Ascending aorta (tissue), 2 donors: ENCODE results near the gene EP400. TPM values are rescaled to one million over a fixed set of nuclear protein-coding genes. Genes with fewer than 3 reads are reported as not detected.

Experiments
- DNase-seq, 2 donors: peaks; one replicate each; pipeline ENCODE4 v3.0.0-alpha.2; 2019; ENCODE audit warnings: low spot score in 2 of 2
- H3K27ac ChIP-seq, 2 donors: fragments of 200-600 bp; sonication (generic); one replicate each; pipeline ENCODE4 v1.5.1; 2016 to 2017; ENCODE audit warnings: mild to moderate bottlenecking in 1 of 2
- H3K27me3 ChIP-seq: fragments of 200-600 bp; sonication (generic); one replicate; pipeline ENCODE4 v1.5.1; 2017
- H3K36me3 ChIP-seq, 2 donors: fragments of 200-600 bp; sonication (generic); one replicate each; pipeline ENCODE4 v1.5.1; 2016
- H3K4me1 ChIP-seq, 2 donors: fragments of 200-600 bp; sonication (generic); one replicate each; pipeline ENCODE4 v1.5.1; 2016 to 2017; ENCODE audit warnings: mild to moderate bottlenecking in 1 of 2
- H3K4me3 ChIP-seq, 2 donors: fragments of 200-600 bp; sonication (generic); one replicate each; pipeline ENCODE4 v1.5.1; 2016 to 2017; ENCODE audit warnings: mild to moderate bottlenecking in 1 of 2
- H3K9me3 ChIP-seq, 2 donors: fragments of 200-600 bp; sonication (generic); one replicate each; pipeline ENCODE4 v1.5.1; 2016
- CTCF ChIP-seq, 3 experiments: fragments of 200-600 bp in 2 of 3; fragments of 450-650 bp in 1 of 3; sonication (generic) in 2 of 3; IDR thresholded peaks; one replicate each; pipeline ENCODE4 v1.5.1; 2016 to 2019; ENCODE audit warnings: antibody characterized with exemption in 3 of 3, mild to moderate bottlenecking in 1 of 3, moderate library complexity in 1 of 3
- intact Hi-C: fragments of 100-400 bp; cut with DNase I; formaldehyde crosslinking; loops from one replicate; pipeline ENCODE4 v1.15.1; 2023
- total RNA-seq: library from RNA; depleted of rRNA; stranded (reverse); fragments of >200 nt; gene quantifications from one replicate; pipeline ENCODE4 v1.1.0, GENCODE V29; 2016

EP400 gene
- total RNA-seq, 1 donor from 2014 or later = 23.3 TPM

GRCh38 chr12:131911851-131912477 lies 37.8 kb upstream of the EP400 start:
- H3K27me3 ChIP-seq = no peaks in the 10 kb centered on the region
- no peak overlapping the region for H3K4me3 ChIP-seq
- peaks cover 96% of the 10 kb centered on the region in 2 donors for H3K36me3 ChIP-seq
- DNase-seq = no peak
- TF ChIP-seq CTCF (IDR thresholded peaks at IDR 0.05) = no peak
- intact Hi-C loops = loop anchor here (1.0 to 2.0 kb wide), 2 partner anchors 16 to 17 kb away; partner anchors contain the start of gene PUS1
- H3K4me1 ChIP-seq = peaks cover 4 to 10% of the 10 kb centered on the region in 2 donors
- peak overlapping the region; percentile 9 to 66 for H3K27ac ChIP-seq
- H3K9me3 ChIP-seq = no peaks in the 10 kb centered on the region

DNA sequence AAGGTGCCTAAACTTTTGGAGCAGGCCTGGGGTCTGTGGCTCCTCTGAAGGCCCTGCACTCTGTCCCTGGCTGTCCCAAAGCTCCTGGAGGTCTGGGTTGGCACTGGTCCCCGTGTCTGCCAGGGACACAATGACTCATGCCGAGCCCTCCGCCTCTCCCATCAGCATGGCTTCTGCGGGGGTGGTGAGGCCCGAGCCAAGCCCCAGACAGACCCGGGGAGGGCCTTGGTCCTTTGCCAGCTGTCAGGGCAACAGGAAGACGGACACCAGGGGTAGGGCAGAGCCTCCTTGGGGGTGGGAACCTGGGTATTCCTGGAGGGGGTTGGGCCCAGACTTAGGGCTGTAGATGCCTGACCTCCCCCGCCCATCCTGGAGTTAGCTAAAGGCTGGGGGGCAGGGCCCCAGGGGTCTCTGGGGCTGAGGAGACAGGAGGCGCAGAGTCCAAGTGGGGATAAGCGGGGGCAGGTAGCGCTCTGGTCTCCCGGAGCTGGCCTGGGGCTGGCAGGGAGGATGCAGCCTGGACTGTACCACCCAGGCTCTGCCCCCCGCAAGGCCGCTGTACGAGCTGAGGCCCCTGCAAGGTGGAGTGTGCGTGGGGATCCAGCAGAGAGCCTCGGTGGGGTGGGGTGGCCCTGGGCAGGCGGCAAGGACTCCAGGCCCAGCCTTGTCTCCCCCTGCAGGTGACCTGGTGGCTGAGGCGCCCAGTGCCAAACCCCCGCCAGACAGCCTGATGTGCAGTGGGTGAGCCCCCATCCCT lies 37.0 kb upstream of the EP400 start:
- Histone ChIP-seq H3K27ac (peak overlapping the region; percentile 9 to 66), H3K27me3 (no peaks in the 10 kb centered on the region), H3K9me3 (no peaks in the 10 kb centered on the region), H3K36me3 (peaks cover 93 to 94% of the 10 kb centered on the region in 2 donors), H3K4me1 (peaks cover 4 to 10% of the 10 kb centered on the region in 2 donors), H3K4me3 (no peak overlapping the region)
- DNase-seq = peak; percentile 63 to 94
- no peak for TF ChIP-seq CTCF (IDR thresholded peaks at IDR 0.05)
- intact Hi-C loops = loop anchor here (1.0 to 2.0 kb wide), 2 partner anchors 16 kb away; partner anchors contain the start of gene PUS1

DNA sequence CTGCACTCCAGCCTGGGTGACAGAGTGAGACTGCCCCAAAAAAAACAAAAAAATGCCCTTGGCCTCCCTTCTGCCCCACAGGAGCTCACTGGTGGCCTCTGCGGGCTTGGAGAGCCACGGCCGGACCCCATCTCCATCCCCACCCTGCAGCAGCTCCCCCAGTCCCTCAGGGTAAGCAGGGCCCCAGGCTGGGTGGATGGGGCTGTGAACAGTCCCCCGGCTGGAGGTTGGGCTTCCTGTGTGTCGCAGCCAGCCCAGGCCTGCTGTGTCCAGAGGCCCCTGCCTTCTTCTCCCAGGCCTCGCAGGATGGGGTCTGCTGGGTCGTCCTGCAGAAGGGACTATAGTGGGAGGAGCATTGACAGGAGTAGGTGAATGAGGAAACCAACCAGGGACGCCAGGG lies 36.1 kb upstream of the EP400 start:
- DNase-seq = no peak
- no peak overlapping the region for H3K4me3 ChIP-seq
- no peaks in the 10 kb centered on the region for H3K27me3 ChIP-seq
- peaks cover 89 to 93% of the 10 kb centered on the region in 2 donors for H3K36me3 ChIP-seq
- peaks cover 4 to 10% of the 10 kb centered on the region in 2 donors for H3K4me1 ChIP-seq
- H3K27ac ChIP-seq = no peak overlapping the region
- intact Hi-C loops = loop anchor here (2.0 kb wide), 1 partner anchor 15 kb away; the partner anchor contains the start of gene PUS1
- no peak for TF ChIP-seq CTCF (IDR thresholded peaks at IDR 0.05)
- H3K9me3 ChIP-seq = no peaks in the 10 kb centered on the region

- TF ChIP-seq CTCF (IDR thresholded peaks at IDR 0.05) = no peak
- H3K4me1 ChIP-seq = peaks cover 4 to 10% of the 10 kb centered on the region in 2 donors
- no peaks in the 10 kb centered on the region for H3K27me3 ChIP-seq
- H3K4me3 ChIP-seq = no peak overlapping the region
- H3K9me3 ChIP-seq = no peaks in the 10 kb centered on the region
- intact Hi-C loops = no loop called here
- H3K36me3 ChIP-seq = peaks cover 87 to 92% of the 10 kb centered on the region in 2 donors
- DNase-seq = no peak
- no peak overlapping the region for H3K27ac ChIP-seq
These were observed 35.5 kb upstream of the EP400 start for GRCh38 chr12:131914179-131914702.

GRCh38 chr12:131915000-131915689 lies 34.6 kb upstream of the EP400 start:
- Histone ChIP-seq H3K36me3 (peaks cover 87 to 91% of the 10 kb centered on the region in 2 donors), H3K4me3 (no peak overlapping the region), H3K27ac (no peak overlapping the region), H3K9me3 (no peaks in the 10 kb centered on the region), H3K4me1 (peaks cover 4 to 10% of the 10 kb centered on the region in 2 donors), H3K27me3 (no peaks in the 10 kb centered on the region)
- TF ChIP-seq CTCF (IDR thresholded peaks at IDR 0.05) = no peak
- intact Hi-C loops = no loop called here
- DNase-seq = no peak
